ENCODE data around the gene TIMM10.
A peak's percentile ranks its signal among the peaks of the same experiment; 100 is the strongest.

The TIMM10 gene

DNA sequence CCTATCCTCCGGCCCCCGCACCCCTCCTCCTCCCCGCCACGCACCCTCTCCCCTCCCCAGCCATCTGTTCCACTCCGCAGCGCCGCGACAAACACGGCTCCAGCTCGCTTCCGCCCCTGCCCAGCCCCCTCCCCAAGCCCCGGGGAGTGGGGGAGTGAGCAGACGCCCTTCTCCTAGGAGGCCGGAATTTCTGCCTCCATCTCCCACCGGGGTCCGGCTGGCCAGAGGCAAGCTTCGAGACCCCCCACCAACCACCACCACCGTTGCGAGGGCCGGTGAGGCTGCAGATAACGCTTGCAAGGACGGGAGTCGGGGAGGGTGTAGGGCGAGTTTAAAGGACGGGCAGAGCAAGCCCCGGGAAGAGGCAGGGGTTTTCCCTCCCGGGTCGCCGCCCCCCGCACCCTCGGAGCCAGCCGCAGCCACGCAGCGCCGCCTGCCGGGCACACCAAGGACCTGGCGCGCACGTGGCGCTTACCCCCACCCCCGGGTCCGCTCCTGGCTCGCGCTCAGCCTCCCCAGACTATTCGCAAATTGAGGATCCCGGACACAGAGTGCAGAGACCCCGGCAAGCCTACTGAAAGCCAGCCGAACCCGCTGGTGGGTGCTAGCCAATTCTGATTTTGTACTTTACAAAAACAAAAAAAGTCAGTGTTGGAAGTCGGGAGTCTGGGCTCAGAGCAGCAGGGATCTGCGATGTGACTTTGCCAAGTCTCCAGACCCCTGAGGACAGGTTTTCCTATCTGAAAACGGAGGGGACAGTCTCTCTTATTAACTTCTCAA is 47.6 kb downstream of the TIMM10 start:
- H3K4me1 ChIP-seq (ENCODE audit: insufficient read depth, poor library complexity, severe bottlenecking) = no peaks in the 10 kb centered on the region
- no peaks in the 10 kb centered on the region for H3K9me3 ChIP-seq (ENCODE audit: severe bottlenecking)
- peaks cover 27% of the 10 kb centered on the region for H3K27me3 ChIP-seq (ENCODE audit: insufficient read depth, poor library complexity, severe bottlenecking)
- DNase-seq (ENCODE audit: low spot score) (no peak), ATAC-seq (ENCODE audit: low read depth) (peak; percentile 49)
- no peaks in the 10 kb centered on the region for H3K36me3 ChIP-seq (ENCODE audit: low read depth)
- H3K27ac ChIP-seq (ENCODE audit: poor library complexity, severe bottlenecking) = no peak overlapping the region
- peak; percentile 72 for TF ChIP-seq CTCF (IDR thresholded peaks at IDR 0.05; ENCODE audit: poor library complexity, severe bottlenecking)
- peak overlapping the region; percentile 27 for H3K4me3 ChIP-seq (ENCODE audit: severe bottlenecking)

DNA sequence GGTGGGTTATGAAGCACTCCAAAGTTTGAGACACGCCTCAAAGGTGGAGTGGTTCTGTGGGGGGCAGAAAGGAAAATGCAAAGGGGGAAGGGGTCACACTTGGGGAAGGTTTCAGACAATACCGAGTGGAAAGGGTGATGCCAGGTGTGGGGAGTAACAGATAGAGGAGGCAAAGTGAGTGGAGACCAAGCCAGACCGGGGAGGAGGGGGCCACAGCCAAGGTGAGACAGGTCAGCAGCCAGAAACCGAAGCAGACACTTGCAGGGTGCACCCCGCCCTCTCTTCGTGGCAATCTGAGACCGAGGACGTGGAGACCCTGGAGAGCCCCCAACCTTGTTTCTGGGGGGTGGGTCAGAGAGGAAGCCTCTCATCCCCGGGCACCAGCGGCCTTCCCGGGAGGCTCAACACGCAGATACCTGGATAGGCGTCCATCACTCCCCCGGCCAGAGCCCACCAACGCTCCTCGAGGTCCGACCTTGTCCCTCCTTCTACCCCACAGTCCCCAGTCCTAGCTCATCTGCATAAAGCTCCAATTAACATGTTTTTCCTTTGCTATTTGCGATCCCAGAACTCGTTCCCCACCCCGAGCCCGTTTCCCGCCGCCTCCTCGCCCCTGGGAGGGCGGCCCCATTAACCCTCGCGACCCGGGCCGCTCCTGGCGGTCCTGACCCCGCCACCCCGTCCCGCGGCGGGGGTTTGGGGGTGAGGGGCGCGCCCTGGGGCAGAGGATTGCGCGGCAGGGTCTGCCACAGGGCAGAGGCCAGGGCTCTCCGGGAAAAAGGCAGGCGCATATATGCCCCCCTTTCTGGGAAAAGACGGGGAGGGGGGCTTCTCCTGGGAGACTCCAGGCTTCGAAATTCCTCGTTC is 48.4 kb downstream of the TIMM10 start:
- Histone ChIP-seq H3K4me1 (ENCODE audit: insufficient read depth, poor library complexity, severe bottlenecking) (no peaks in the 10 kb centered on the region), H3K36me3 (ENCODE audit: low read depth) (no peaks in the 10 kb centered on the region), H3K9me3 (ENCODE audit: severe bottlenecking) (no peaks in the 10 kb centered on the region), H3K27me3 (ENCODE audit: insufficient read depth, poor library complexity, severe bottlenecking) (peaks cover 27% of the 10 kb centered on the region), H3K27ac (ENCODE audit: poor library complexity, severe bottlenecking) (no peak overlapping the region), H3K4me3 (ENCODE audit: severe bottlenecking) (peak overlapping the region; percentile 27)
- ATAC-seq (ENCODE audit: low read depth) (no peak), DNase-seq (ENCODE audit: low spot score) (no peak)
- TF ChIP-seq CTCF (IDR thresholded peaks at IDR 0.05; ENCODE audit: poor library complexity, severe bottlenecking) = no peak

GRCh38 chr11:57481315-57481714 is 49.2 kb downstream of the TIMM10 start:
- Histone ChIP-seq H3K27ac (ENCODE audit: poor library complexity, severe bottlenecking) (no peak overlapping the region), H3K4me1 (ENCODE audit: insufficient read depth, poor library complexity, severe bottlenecking) (no peaks in the 10 kb centered on the region), H3K9me3 (ENCODE audit: severe bottlenecking) (no peaks in the 10 kb centered on the region), H3K4me3 (ENCODE audit: severe bottlenecking) (no peak overlapping the region), H3K36me3 (ENCODE audit: low read depth) (no peaks in the 10 kb centered on the region), H3K27me3 (ENCODE audit: insufficient read depth, poor library complexity, severe bottlenecking) (peaks cover 33% of the 10 kb centered on the region)
- ATAC-seq (ENCODE audit: low read depth) (no peak), DNase-seq (ENCODE audit: low spot score) (no peak)
- no peak for TF ChIP-seq CTCF (IDR thresholded peaks at IDR 0.05; ENCODE audit: poor library complexity, severe bottlenecking)

- DNase-seq (ENCODE audit: low spot score) (no peak), ATAC-seq (ENCODE audit: low read depth) (peak; percentile 30)
- peak; percentile 48 for TF ChIP-seq CTCF (IDR thresholded peaks at IDR 0.05; ENCODE audit: poor library complexity, severe bottlenecking)
- no peak overlapping the region for H3K4me3 ChIP-seq (ENCODE audit: severe bottlenecking)
- H3K27ac ChIP-seq (ENCODE audit: poor library complexity, severe bottlenecking) = no peak overlapping the region
- no peaks in the 10 kb centered on the region for H3K36me3 ChIP-seq (ENCODE audit: low read depth)
- no peaks in the 10 kb centered on the region for H3K4me1 ChIP-seq (ENCODE audit: insufficient read depth, poor library complexity, severe bottlenecking)
- no peaks in the 10 kb centered on the region for H3K9me3 ChIP-seq (ENCODE audit: severe bottlenecking)
- H3K27me3 ChIP-seq (ENCODE audit: insufficient read depth, poor library complexity, severe bottlenecking) = peaks cover 33% of the 10 kb centered on the region
These were observed 50.0 kb downstream of the TIMM10 start for GRCh38 chr11:57480409-57481137.

Measured in RWPE2 (cell line).